GM12878 (cell line): ENCODE results near the gene CNR2. TPM values are rescaled to one million over a fixed set of nuclear protein-coding genes. Genes with fewer than 3 reads are reported as not detected.

ENCODE experiments used
- ATAC-seq: fragments of 200-7000 bp; cut with Tn5 transposase; 3 replicates; pipeline ENCODE4 v1.9.1; 2020; ENCODE audit warnings: mild to moderate bottlenecking, moderate library complexity
- BruUV-seq: library from RNA; stranded (reverse); fragments of 400-500 nt; replicated peaks from 2 replicates; lab custom pipeline; 2021; lab: Mats Ljungman, UMichigan
- CTCF ChIA-PET: fragments of 300-600 bp; sonication (Branson Sonifier 250); formaldehyde crosslinking; extraction: SDS; loops from one replicate; lab custom pipeline; 2021; ENCODE audit warnings: inconsistent platforms; lab: Yijun Ruan, JAX
- POLR2A ChIA-PET: fragments of 350-600 bp; formaldehyde crosslinking; extraction: SDS; loops from one replicate; lab custom pipeline; 2021; ENCODE audit warnings: inconsistent platforms; lab: Charles Lee
- RAD21 ChIA-PET: fragments of 300-600 bp; sonication (Branson Sonifier 250); formaldehyde crosslinking; loops from one replicate; lab custom pipeline; 2023; ENCODE audit warnings: antibody characterized with exemption; ENCODE audit not compliant: unreplicated experiment; lab: Charles Lee
- SMC1A ChIA-PET: fragments of 300-600 bp; sonication (Branson Sonifier 250); formaldehyde crosslinking; loops from one replicate; lab custom pipeline; 2023; ENCODE audit not compliant: unreplicated experiment, uncharacterized antibody; lab: Charles Lee
- DNase-seq: peaks from one replicate; pipeline ENCODE4 v3.0.0-alpha.2; 2011; ENCODE audit warnings: low read depth, low spot score
- FAIRE-seq: peaks from 3 replicates; lab custom pipeline; 2011; peaks lifted over from hg19 to GRCh38; lab: Jason Lieb, UNC
- H2AFZ ChIP-seq: 2 replicates; pipeline ENCODE4 v1.6.0; 2011; ENCODE audit warnings: low read depth, low read length, control low read depth; ENCODE audit not compliant: control insufficient read depth
- H3K27ac ChIP-seq: 2 replicates; pipeline ENCODE4 v1.5.1; 2011; ENCODE audit warnings: control low read depth; ENCODE audit not compliant: control insufficient read depth, insufficient read depth
- H3K27me3 ChIP-seq, 2 experiments: replicated peaks in 1 of 2; 2 replicates each; pipeline versions ENCODE4 v1.6.0 to v1.6.1; 2011; ENCODE audit warnings: low read length in 1 of 2; ENCODE audit not compliant: control insufficient read depth in 2 of 2, insufficient read depth in 2 of 2
- H3K36me3 ChIP-seq, 2 experiments: 2 replicates each; pipeline ENCODE4 v1.5.1; 2011; ENCODE audit warnings: low read length in 1 of 2; ENCODE audit not compliant: control insufficient read depth in 2 of 2, insufficient read depth in 2 of 2
- H3K4me1 ChIP-seq: 2 replicates; pipeline ENCODE4 v1.6.1; 2011; ENCODE audit warnings: mild to moderate bottlenecking, low read length, moderate library complexity, mixed read lengths; ENCODE audit not compliant: control insufficient read depth, insufficient read depth
- H3K4me2 ChIP-seq: 2 replicates; pipeline ENCODE4 v1.6.0; 2011; ENCODE audit warnings: control low read depth; ENCODE audit not compliant: control insufficient read depth, insufficient read depth
- H3K4me3 ChIP-seq: fragments of 200-600 bp; sonication (generic); 2 replicates; pipeline ENCODE4 v1.5.1; 2016
- H3K79me2 ChIP-seq: 2 replicates; pipeline ENCODE4 v1.6.0; 2011; ENCODE audit warnings: low read length; ENCODE audit not compliant: control insufficient read depth, insufficient read depth
- H3K9ac ChIP-seq: 2 replicates; pipeline ENCODE4 v1.8.0; 2011; ENCODE audit warnings: low read length, control low read depth, mixed read lengths; ENCODE audit not compliant: control insufficient read depth, insufficient read depth
- H3K9me3 ChIP-seq: replicated peaks from 3 replicates; pipeline ENCODE4 v1.5.1; 2011; ENCODE audit warnings: mild to moderate bottlenecking, low read length; ENCODE audit not compliant: control insufficient read depth, insufficient read depth
- H4K20me1 ChIP-seq: 2 replicates; pipeline ENCODE4 v1.6.0; 2011; ENCODE audit not compliant: control insufficient read depth, insufficient read depth
- BCL11A ChIP-seq: IDR thresholded peaks from 2 replicates; pipeline ENCODE4 v1.6.1; 2011; ENCODE audit warnings: low read depth, low read length
- CEBPB ChIP-seq, 2 experiments: fragments of 150-350 bp in 1 of 2; IDR thresholded peaks; 2 replicates each; pipeline ENCODE4 v1.6.1; 2012 to 2014; ENCODE audit warnings: low read depth in 2 of 2, low read length in 2 of 2, borderline replicate concordance in 1 of 2, inconsistent platforms in 1 of 2
- EP300 ChIP-seq, 2 experiments: fragments of 150-350 bp in 1 of 2; IDR thresholded peaks; 2 replicates each; pipeline ENCODE4 v1.6.1; 2011 to 2012; ENCODE audit warnings: low read depth in 2 of 2, low read length in 2 of 2, borderline replicate concordance in 1 of 2, improper control_type of control experiment in 1 of 2, inconsistent platforms in 1 of 2; ENCODE audit not compliant: control insufficient read depth in 1 of 2
- ESRRA ChIP-seq: IDR thresholded peaks from 2 replicates; pipeline ENCODE4 v1.6.1; 2012; ENCODE audit warnings: mild to moderate bottlenecking, low read length, improper control_type of control experiment
- IKZF2 ChIP-seq, 2 experiments: fragments of 450-650 bp; IDR thresholded peaks; 2 replicates each; pipeline ENCODE4 v1.6.1; 2017; ENCODE audit warnings: mild to moderate bottlenecking in 2 of 2, moderate library complexity in 2 of 2
- JUNB ChIP-seq: IDR thresholded peaks from 2 replicates; pipeline ENCODE4 v1.6.1; 2016; ENCODE audit warnings: antibody characterized with exemption, mild to moderate bottlenecking
- MEF2B ChIP-seq: fragments of 450-650 bp; IDR thresholded peaks from 2 replicates; pipeline ENCODE4 v1.6.1; 2018; ENCODE audit warnings: mild to moderate bottlenecking, moderate library complexity; ENCODE audit not compliant: partially characterized antibody, poor library complexity, severe bottlenecking
- NBN ChIP-seq: fragments of 450-650 bp; IDR thresholded peaks from 2 replicates; pipeline ENCODE4 v1.6.1; 2016
- POU2F2 ChIP-seq: IDR thresholded peaks from 3 replicates; pipeline ENCODE4 v1.6.1; 2011; ENCODE audit warnings: low read depth, mild to moderate bottlenecking, low read length, borderline replicate concordance
- RAD51 ChIP-seq: fragments of 450-650 bp; IDR thresholded peaks from 2 replicates; pipeline ENCODE4 v1.6.1; 2016; ENCODE audit warnings: moderate library complexity, mild to moderate bottlenecking, inconsistent platforms
- SIX5 ChIP-seq: IDR thresholded peaks from 2 replicates; pipeline ENCODE4 v1.6.1; 2011; ENCODE audit warnings: mild to moderate bottlenecking, low read depth, low read length, moderate library complexity; ENCODE audit not compliant: severe bottlenecking
- SP1 ChIP-seq: IDR thresholded peaks from one replicate; pipeline ENCODE4 v1.6.1; 2011; ENCODE audit warnings: low read depth, low read length
- STAT3 ChIP-seq: IDR thresholded peaks from 2 replicates; pipeline ENCODE4 v1.6.1; 2011; ENCODE audit warnings: low read depth, low read length, improper control_type of control experiment
- YY1 ChIP-seq: IDR thresholded peaks from 2 replicates; pipeline ENCODE4 v1.6.1; 2011; ENCODE audit warnings: low read depth, mild to moderate bottlenecking, low read length
- WGBS: methylation state at CpG from one replicate; pipeline ENCODE4 v1.1.6; 2016; ENCODE audit warnings: low lambda C conversion rate; ENCODE audit not compliant: insufficient replicate concordance, insufficient coverage; ENCODE audit errors: missing lambda C conversion rate; 5-methylcytosine and 5-hydroxymethylcytosine counted together
- in situ Hi-C: fragments of 300-500 bp; cut with MboI; formaldehyde crosslinking; loops from 9 replicates; pipeline ENCODE4 v1.14.3; 2018; ENCODE audit warnings: mixed read lengths
- intact Hi-C: fragments of 100-400 bp; cut with micrococcal nuclease; formaldehyde crosslinking; loops from one replicate; pipeline ENCODE4 v1.14.2; 2022; ENCODE audit not compliant: unreplicated experiment
- polyA plus RNA-seq, 11 experiments: library from polyadenylated mRNA; depleted of rRNA in 4 of 11; unstranded in 6 of 11; stranded (reverse) in 5 of 11; fragments of >200 nt; fragmentation: Nextera tagmentation in 4 of 11; fragmentation: Illumina TruSeq in 1 of 11; extraction: Ambion mirVana in 4 of 11; extraction: Trizol in 1 of 11; gene quantifications; 1 replicate in 1 of 11; 2 replicates in 10 of 11; pipeline versions ENCODE4 v1.2.1 to v1.2.3, GENCODE V29; 2011 to 2016; ENCODE audit warnings: inconsistent platforms in 2 of 11, missing spikeins in 2 of 11, low read depth in 1 of 11
- total RNA-seq, 4 experiments: library from RNA; depleted of rRNA in 3 of 4; stranded (reverse); fragments of >200 nt in 3 of 4; fragmentation: Illumina TruSeq in 1 of 4; extraction: Trizol in 1 of 4; gene quantifications; 2 replicates each; pipeline versions ENCODE4 v1.2.1 to v1.2.3, GENCODE V29; 2013 to 2021
- TF ChIP-seq, protein P1 (sequence below): fragments of 450-650 bp; IDR thresholded peaks from 2 replicates; pipeline ENCODE4 v1.6.1; 2017; ENCODE audit warnings: mild to moderate bottlenecking, moderate library complexity
- TF ChIP-seq, protein P2 (sequence below): fragments of 450-650 bp; formaldehyde crosslinking; IDR thresholded peaks from 2 replicates; pipeline ENCODE4 v1.4.0; 2022; ENCODE audit warnings: mild to moderate bottlenecking, moderate library complexity

The CNR2 gene
- total and polyA plus RNA-seq, 10 of the 15 experiments (the other 5 are each of a cell fraction or from before 2014, with no cell fraction given): 0.46 to 19.8 (median 12.2) TPM

DNA sequence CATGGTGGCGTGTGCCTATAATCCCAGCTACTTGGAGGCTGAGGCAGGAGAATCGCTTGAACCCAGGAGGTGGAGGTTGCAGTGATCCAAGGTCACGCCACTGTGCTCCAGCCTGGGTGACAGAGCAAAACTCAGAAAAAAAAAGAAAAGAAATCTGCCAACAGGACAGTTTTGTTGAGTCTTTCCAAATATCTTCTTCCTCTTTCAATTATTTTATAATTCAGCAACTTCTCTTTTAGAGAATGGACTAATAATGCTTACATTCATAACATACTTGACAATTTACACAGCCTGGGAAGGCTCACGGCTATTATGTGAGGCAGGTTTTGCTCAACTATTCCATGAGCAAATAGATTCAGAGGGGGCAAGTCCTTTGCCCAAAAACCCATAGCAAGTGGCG, 18.1 kb downstream of the CNR2 start:
- no peak for FAIRE-seq
- no peak for ATAC-seq
- no peaks in the 10 kb centered on the region for H4K20me1 ChIP-seq
- TF ChIP-seq, protein P1, sequence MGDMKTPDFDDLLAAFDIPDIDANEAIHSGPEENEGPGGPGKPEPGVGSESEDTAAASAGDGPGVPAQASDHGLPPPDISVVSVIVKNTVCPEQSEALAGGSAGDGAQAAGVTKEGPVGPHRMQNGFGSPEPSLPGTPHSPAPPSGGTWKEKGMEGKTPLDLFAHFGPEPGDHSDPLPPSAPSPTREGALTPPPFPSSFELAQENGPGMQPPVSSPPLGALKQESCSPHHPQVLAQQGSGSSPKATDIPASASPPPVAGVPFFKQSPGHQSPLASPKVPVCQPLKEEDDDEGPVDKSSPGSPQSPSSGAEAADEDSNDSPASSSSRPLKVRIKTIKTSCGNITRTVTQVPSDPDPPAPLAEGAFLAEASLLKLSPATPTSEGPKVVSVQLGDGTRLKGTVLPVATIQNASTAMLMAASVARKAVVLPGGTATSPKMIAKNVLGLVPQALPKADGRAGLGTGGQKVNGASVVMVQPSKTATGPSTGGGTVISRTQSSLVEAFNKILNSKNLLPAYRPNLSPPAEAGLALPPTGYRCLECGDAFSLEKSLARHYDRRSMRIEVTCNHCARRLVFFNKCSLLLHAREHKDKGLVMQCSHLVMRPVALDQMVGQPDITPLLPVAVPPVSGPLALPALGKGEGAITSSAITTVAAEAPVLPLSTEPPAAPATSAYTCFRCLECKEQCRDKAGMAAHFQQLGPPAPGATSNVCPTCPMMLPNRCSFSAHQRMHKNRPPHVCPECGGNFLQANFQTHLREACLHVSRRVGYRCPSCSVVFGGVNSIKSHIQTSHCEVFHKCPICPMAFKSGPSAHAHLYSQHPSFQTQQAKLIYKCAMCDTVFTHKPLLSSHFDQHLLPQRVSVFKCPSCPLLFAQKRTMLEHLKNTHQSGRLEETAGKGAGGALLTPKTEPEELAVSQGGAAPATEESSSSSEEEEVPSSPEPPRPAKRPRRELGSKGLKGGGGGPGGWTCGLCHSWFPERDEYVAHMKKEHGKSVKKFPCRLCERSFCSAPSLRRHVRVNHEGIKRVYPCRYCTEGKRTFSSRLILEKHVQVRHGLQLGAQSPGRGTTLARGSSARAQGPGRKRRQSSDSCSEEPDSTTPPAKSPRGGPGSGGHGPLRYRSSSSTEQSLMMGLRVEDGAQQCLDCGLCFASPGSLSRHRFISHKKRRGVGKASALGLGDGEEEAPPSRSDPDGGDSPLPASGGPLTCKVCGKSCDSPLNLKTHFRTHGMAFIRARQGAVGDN: no peak
- no peak for TF ChIP-seq IKZF2 (IDR thresholded peaks at IDR 0.05)
- TF ChIP-seq NBN: no peak
- TF ChIP-seq, protein P2, sequence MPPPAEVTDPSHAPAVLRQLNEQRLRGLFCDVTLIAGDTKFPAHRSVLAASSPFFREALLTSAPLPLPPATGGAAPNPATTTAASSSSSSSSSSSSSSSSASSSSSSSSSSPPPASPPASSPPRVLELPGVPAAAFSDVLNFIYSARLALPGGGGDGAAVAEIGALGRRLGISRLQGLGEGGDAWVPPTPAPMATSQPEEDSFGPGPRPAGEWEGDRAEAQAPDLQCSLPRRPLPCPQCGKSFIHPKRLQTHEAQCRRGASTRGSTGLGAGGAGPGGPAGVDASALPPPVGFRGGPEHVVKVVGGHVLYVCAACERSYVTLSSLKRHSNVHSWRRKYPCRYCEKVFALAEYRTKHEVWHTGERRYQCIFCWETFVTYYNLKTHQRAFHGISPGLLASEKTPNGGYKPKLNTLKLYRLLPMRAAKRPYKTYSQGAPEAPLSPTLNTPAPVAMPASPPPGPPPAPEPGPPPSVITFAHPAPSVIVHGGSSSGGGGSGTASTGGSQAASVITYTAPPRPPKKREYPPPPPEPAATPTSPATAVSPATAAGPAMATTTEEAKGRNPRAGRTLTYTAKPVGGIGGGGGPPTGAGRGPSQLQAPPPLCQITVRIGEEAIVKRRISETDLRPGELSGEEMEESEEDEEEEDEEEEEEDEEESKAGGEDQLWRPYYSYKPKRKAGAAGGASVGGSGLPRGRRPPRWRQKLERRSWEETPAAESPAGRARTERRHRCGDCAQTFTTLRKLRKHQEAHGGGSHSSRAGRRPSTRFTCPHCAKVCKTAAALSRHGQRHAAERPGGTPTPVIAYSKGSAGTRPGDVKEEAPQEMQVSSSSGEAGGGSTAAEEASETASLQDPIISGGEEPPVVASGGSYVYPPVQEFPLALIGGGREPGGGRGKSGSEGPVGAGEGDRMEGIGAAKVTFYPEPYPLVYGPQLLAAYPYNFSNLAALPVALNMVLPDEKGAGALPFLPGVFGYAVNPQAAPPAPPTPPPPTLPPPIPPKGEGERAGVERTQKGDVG (CRISPR knock-in tag): no peak
- no peak for TF ChIP-seq EP300 (IDR thresholded peaks at IDR 0.05; ENCODE audit: borderline replicate concordance in 1 of 2, control insufficient read depth in 1 of 2, low read depth in 2 of 2, low read length in 2 of 2)
- TF ChIP-seq YY1: no peak
- TF ChIP-seq SIX5: no peak
- TF ChIP-seq POU2F2: no peak
- no peak for TF ChIP-seq JUNB
- TF ChIP-seq RAD51: no peak
- TF ChIP-seq MEF2B: no peak
- TF ChIP-seq BCL11A: no peak
- TF ChIP-seq SP1: no peak
- TF ChIP-seq ESRRA: no peak
- no peak for TF ChIP-seq STAT3
- TF ChIP-seq CEBPB (IDR thresholded peaks at IDR 0.05; ENCODE audit: borderline replicate concordance in 1 of 2, low read depth in 2 of 2, low read length in 2 of 2): no peak
- TF ChIP-seq, all 136 proteins: peak for 0
- 86% methylated on average over 5 of the region's 5 CpGs for WGBS
- ChIA-PET SMC1A (interaction anchor here (3.1 kb wide), 1 partner anchor 16 kb away, joined by 14 read pairs; no protein-coding TSS in a partner anchor), RAD21 (no interaction called here), POLR2A (no interaction called here), CTCF (no interaction called here)
- no peaks in the 10 kb centered on the region; the same call in 2 of the 3 replicates for H3K9me3 ChIP-seq
- no peak overlapping the region for H3K4me2 ChIP-seq
- H3K4me1 ChIP-seq: peaks cover 48% of the 10 kb centered on the region
- peaks cover 35% of the 10 kb centered on the region for H3K79me2 ChIP-seq
- in situ Hi-C loops: no loop called here
- no peak overlapping the region for H2AFZ ChIP-seq
- no TSS peak for BruUV-seq
- H3K9ac ChIP-seq: no peak overlapping the region
- DNase-seq: no peak
- H3K4me3 ChIP-seq: no peak overlapping the region
- H3K27me3 ChIP-seq: no peaks in the 10 kb centered on the region
- H3K27ac ChIP-seq: no peak overlapping the region; the same call in 1 of the 2 replicates
- H3K36me3 ChIP-seq: peaks cover 0 to 2% of the 10 kb centered on the region in 2 experiments; a peak in 1 of 4 replicates
- intact Hi-C loops: no loop called here
